Fibroblast of mammary gland (primary cell): ENCODE measurements around the gene FRMPD4.

Experiments used
- DNase-seq: peaks from one replicate; pipeline ENCODE4 v3.0.0-alpha.2; 2010; ENCODE audit warnings: low read depth
- H3K4me3 ChIP-seq: 2 replicates; pipeline ENCODE4 v1.5.1; 2011; ENCODE audit warnings: low read depth, mild to moderate bottlenecking, low read length, moderate library complexity; ENCODE audit not compliant: control insufficient read depth
- TF ChIP-seq, protein P1 (sequence below): conservative IDR thresholded peaks from 2 replicates; pipeline ENCODE4 v1.5.1; 2011; ENCODE audit warnings: low read depth, low read length, inconsistent platforms; ENCODE audit not compliant: control insufficient read depth, insufficient read depth

Gene FRMPD4

DNA sequence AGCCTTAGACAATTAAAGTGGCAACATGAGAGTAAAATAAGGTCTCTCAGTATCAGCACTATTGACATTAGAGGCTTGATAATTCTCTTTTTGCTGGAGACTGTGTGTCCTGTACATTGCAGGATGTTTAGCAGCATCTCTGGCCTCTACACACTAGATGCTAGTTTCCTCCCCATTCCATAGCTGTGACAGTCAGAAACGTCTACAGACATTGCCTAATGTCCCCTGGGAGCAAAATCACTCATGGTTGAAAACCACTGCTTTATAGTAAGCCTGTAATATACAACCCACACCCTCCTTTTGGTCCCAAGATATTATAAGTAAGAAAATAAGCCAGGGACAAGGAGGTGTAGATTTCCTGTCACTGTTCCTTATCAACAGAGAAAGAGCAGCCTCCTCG lies 166.0 kb downstream of the FRMPD4 start:
- peak; percentile 76 for DNase-seq
- H3K4me3 ChIP-seq = no peak overlapping the region
- TF ChIP-seq, protein P1, sequence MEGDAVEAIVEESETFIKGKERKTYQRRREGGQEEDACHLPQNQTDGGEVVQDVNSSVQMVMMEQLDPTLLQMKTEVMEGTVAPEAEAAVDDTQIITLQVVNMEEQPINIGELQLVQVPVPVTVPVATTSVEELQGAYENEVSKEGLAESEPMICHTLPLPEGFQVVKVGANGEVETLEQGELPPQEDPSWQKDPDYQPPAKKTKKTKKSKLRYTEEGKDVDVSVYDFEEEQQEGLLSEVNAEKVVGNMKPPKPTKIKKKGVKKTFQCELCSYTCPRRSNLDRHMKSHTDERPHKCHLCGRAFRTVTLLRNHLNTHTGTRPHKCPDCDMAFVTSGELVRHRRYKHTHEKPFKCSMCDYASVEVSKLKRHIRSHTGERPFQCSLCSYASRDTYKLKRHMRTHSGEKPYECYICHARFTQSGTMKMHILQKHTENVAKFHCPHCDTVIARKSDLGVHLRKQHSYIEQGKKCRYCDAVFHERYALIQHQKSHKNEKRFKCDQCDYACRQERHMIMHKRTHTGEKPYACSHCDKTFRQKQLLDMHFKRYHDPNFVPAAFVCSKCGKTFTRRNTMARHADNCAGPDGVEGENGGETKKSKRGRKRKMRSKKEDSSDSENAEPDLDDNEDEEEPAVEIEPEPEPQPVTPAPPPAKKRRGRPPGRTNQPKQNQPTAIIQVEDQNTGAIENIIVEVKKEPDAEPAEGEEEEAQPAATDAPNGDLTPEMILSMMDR = no peak

DNA sequence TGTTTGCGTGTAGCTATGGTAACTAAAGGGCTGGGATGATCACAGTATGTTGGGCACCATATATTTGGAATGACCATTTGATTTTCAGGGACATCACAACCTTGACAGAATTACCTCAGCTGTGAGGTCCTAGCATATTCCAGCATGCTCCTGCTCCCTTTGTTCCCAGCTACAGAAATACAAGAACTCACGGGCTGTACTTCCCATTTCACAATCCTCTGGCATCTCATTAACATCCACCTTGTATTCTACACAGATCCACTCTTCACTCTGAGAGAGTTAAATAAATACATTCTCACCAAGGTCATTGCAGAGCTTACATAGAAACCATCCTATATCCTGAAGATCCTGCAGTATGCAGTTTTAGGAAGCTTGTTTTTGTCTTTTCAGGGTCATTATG lies 169.7 kb downstream of the FRMPD4 start:
- TF ChIP-seq, protein P1 = no peak
- DNase-seq = no peak
- H3K4me3 ChIP-seq = no peak overlapping the region

DNA sequence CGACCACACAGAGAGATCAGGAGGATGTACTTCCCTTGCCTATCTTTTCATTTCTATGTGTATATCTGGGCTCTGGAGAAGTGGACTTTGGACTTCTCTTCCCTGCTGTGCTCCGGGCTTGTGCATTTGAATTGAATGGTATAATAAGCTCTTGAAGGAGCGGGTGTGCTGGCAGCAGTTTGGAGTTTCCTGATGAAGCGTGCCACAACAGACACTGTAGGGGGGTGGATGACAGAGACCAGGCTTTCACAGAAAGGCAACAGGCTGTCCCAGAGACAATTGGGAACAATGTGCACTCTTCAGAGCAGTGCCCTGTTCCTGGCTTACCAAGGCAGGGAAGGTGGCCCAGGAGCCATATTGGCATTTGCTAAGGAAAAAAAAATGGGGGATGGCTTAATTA lies 170.1 kb downstream of the FRMPD4 start:
- no peak overlapping the region for H3K4me3 ChIP-seq
- DNase-seq = no peak
- TF ChIP-seq, protein P1 = no peak

DNA sequence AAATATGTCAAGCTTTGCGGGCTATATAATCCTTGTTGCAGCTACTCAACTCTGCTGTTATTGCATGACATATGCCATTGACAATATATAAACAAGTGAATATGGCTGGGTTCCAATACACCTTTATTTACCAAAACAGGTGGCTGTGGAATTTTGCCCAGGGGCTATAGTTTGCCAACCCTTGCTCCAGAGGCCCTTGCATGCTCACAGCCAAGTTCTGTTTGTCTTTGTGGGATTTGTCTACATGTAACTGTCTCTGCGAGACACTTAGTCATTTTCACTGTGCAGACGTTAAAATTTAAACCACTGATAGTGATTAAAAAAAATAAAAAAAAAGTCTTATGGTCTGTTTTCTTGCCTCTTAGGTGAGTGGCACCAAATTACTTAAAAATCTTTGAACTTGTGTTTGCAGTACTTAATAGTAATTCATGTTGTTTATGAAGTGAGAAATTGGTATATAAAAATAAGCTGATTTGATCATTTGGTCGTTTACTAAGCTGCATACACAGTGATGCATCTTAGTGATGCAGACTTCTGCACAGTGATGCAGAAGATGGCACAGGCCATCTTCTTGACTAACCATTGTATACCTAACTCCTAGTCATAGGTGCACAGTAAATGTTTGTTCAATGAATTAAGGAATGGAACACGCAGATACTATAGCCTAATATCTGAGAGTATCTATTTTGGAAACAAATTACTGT lies 170.9 kb downstream of the FRMPD4 start:
- TF ChIP-seq, protein P1 = no peak
- no peak for DNase-seq
- no peak overlapping the region for H3K4me3 ChIP-seq

DNA sequence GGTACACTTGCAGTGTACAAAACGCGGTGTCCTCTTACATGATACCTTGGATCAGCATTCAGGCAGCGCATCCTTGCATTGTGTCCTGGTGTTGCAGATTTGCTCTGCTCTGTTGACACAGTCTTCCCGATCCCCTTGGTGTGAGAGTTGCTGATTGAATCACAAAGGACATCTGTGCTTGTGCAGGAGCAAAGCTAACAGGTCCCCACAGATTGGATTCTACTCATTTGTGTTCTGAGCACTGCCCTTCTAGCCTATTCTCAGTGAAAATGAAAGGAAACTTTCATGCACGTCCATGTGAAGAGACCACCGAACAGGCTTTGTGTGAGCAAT lies 171.4 kb downstream of the FRMPD4 start:
- DNase-seq = no peak
- TF ChIP-seq, protein P1 = no peak
- no peak overlapping the region for H3K4me3 ChIP-seq

DNA sequence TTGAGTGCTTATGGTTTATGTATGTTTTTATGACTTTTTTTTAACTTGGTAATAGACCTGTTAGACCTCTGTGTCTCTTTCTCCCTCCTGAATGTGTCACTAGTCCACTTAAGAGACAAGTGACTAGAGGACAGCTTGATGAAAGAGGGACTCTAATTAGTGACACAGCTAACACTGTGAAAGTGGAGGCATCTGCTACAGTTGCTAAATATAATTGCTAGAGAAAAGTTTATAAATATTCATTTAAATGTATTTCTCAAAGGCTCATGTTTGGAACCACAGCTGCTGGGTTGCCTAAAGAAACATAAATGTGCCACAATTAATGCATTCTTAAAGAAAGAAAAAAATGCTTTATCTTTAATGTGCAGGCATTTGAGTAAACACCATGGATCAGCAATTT lies 176.4 kb downstream of the FRMPD4 start:
- no peak overlapping the region for H3K4me3 ChIP-seq
- TF ChIP-seq, protein P1 = no peak
- DNase-seq = no peak

DNA sequence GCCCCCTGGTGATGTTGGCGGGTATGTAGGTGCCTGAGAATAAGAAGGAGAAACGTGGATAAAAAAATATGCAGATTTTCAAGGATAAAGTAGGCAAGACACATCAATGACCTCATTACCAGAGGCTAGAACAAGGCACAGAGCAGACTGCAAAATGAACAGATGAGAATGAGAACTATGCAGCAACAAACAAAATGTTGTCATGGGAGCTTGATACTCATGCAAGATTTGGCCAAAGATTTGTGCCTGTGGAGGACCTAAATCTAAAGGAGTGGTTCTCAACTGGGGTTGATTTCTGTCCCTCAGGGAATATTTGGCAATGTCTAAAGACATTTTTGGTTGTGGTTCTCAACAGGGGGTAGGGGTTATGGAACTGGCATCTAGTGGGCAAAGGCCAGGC lies 177.3 kb downstream of the FRMPD4 start:
- no peak for DNase-seq
- TF ChIP-seq, protein P1 = no peak
- H3K4me3 ChIP-seq = no peak overlapping the region
